ENCODE data around the gene KRTAP10-3. TPM values are rescaled to one million over a fixed set of nuclear protein-coding genes. Genes with fewer than 3 reads are reported as not detected.

KRTAP10-3 gene
- total RNA-seq, 1 experiment from 2014 or later: not detected

- Histone ChIP-seq H3K4me1 (ENCODE audit: control insufficient read depth in 1 of 2, insufficient read depth in 2 of 2, low read length in 2 of 2) (peaks cover 0 to 3% of the 10 kb centered on the region in 2 experiments; a peak in 1 of 4 replicates), H3K4me3 (replicated peaks in 1 of 2; ENCODE audit: low read depth in 1 of 2, low read length in 2 of 2) (no peak overlapping the region), H3K79me2 (ENCODE audit: insufficient read depth, low read length) (no peaks in the 10 kb centered on the region), H3K9me2 (ENCODE audit: insufficient read depth) (no peaks in the 10 kb centered on the region), H4K20me1 (ENCODE audit: insufficient read depth) (no peaks in the 10 kb centered on the region), H3K36me3 (ENCODE audit: control insufficient read depth in 1 of 2, insufficient read depth in 2 of 2, low read length in 2 of 2) (no peaks in the 10 kb centered on the region), H3K4me2 (ENCODE audit: low read length) (no peak overlapping the region), H2AFZ (ENCODE audit: low read depth, low read length, poor library complexity, severe bottlenecking) (no peak overlapping the region), H3K27me3 (ENCODE audit: insufficient read depth, low read length) (no peaks in the 10 kb centered on the region), H3K27ac (ENCODE audit: low read depth, low read length) (no peak overlapping the region), H3K9ac (ENCODE audit: low read length) (no peak overlapping the region), H3K9me3 (ENCODE audit: control insufficient read depth in 1 of 2, insufficient read depth in 1 of 2, low read depth in 1 of 2, low read length in 2 of 2) (no peaks in the 10 kb centered on the region)
- RAD21 ChIA-PET (ENCODE audit: low non-redundant PET in 1 of 2, low total read pairs in 2 of 2, uncharacterized antibody in 2 of 2, unreplicated experiment in 2 of 2): no interaction called here
- CTCF ChIA-PET: no interaction called here
- TF ChIP-seq EZH2 (IDR thresholded peaks at IDR 0.05) (no peak), SRF (IDR thresholded peaks at IDR 0.05; ENCODE audit: low read depth) (no peak), CTCF (IDR thresholded peaks at IDR 0.05 in 2 of 3, conservative IDR thresholded peaks at IDR 0.05 in 1 of 3; ENCODE audit: borderline replicate concordance in 1 of 3, insufficient read depth in 1 of 3, low read depth in 2 of 3, low read length in 2 of 3) (no peak), YY1 (IDR thresholded peaks at IDR 0.05; ENCODE audit: extremely low read depth, insufficient replicate concordance, low read depth, low read length) (no peak), ATF3 (IDR thresholded peaks at IDR 0.05) (no peak), ZBTB33 (IDR thresholded peaks at IDR 0.05; ENCODE audit: extremely low read depth, insufficient replicate concordance, low read length) (no peak), TCF7L2 (IDR thresholded peaks at IDR 0.05; ENCODE audit: borderline replicate concordance, extremely low read depth, insufficient read depth, insufficient read length) (no peak), MAX (IDR thresholded peaks at IDR 0.05) (no peak), EZH2phosphoT487 (IDR thresholded peaks at IDR 0.05; ENCODE audit: borderline replicate concordance) (no peak), CBX3 (IDR thresholded peaks at IDR 0.05; ENCODE audit: low read depth) (no peak), POLR2AphosphoS5 (IDR thresholded peaks at IDR 0.05; ENCODE audit: low read depth, low read length) (no peak), POLR2A (IDR thresholded peaks at IDR 0.05; ENCODE audit: borderline replicate concordance, extremely low read depth, insufficient read depth, insufficient read length) (no peak), ZFX (IDR thresholded peaks at IDR 0.05) (no peak), RAD21 (IDR thresholded peaks at IDR 0.05; ENCODE audit: low read depth) (no peak), FOSL1 (IDR thresholded peaks at IDR 0.05; ENCODE audit: low read depth) (no peak), EGR1 (IDR thresholded peaks at IDR 0.05; ENCODE audit: low read depth) (no peak)
- POLR2A ChIA-PET: no interaction called here
- ATAC-seq (no peak), DNase-seq (ENCODE audit: low read depth, low spot score) (no peak)
- intact Hi-C loops (cut with micrococcal nuclease): no loop called here
- no TSS peak for BruUV-seq (replicated peaks)
Observed at GRCh38 chr21:44594406-44594916, 35.9 kb upstream of the KRTAP10-3 start.
